Chondrocyte (in vitro differentiated cells): Measurements from ENCODE around the gene TBRG4. TPM values are rescaled to one million over a fixed set of nuclear protein-coding genes. Genes with fewer than 3 reads are reported as not detected.

ENCODE experiments used
- DNase-seq: peaks from one replicate; pipeline ENCODE4 v3.0.0; 2021; ENCODE audit warnings: mixed read lengths, low spot score
- H3K27ac Mint-ChIP-seq: one replicate; pipeline ENCODE4 v1.8.0; 2021; ENCODE audit warnings: mild to moderate bottlenecking, moderate library complexity, mixed read lengths; ENCODE audit not compliant: unreplicated experiment
- H3K27me3 Mint-ChIP-seq: 2 replicates; pipeline ENCODE4 v1.8.0; 2021; ENCODE audit warnings: low read depth, mixed read lengths
- H3K36me3 Mint-ChIP-seq: 2 replicates; pipeline ENCODE4 v1.8.0; 2021; ENCODE audit warnings: low read depth, mixed read lengths
- H3K4me1 Mint-ChIP-seq: 2 replicates; pipeline ENCODE4 v1.8.0; 2021; ENCODE audit warnings: low read depth, mild to moderate bottlenecking, mixed read lengths
- H3K4me3 Mint-ChIP-seq: one replicate; pipeline ENCODE4 v1.8.0; 2021; ENCODE audit warnings: mild to moderate bottlenecking, moderate library complexity, mixed read lengths; ENCODE audit not compliant: unreplicated experiment
- H3K9me3 Mint-ChIP-seq: 2 replicates; pipeline ENCODE4 v1.8.0; 2021; ENCODE audit warnings: low read depth, mixed read lengths
- total RNA-seq: library from RNA; stranded (reverse); gene quantifications from 3 replicates; pipeline ENCODE4 v1.2.1, GENCODE V29; 2021
- TF ChIP-seq, protein P1 (sequence below): fragments of 200-600 bp; sonication (generic); IDR thresholded peaks from 2 replicates; pipeline ENCODE4 v1.5.0; 2021; ENCODE audit warnings: antibody characterized with exemption, mild to moderate bottlenecking, moderate library complexity

The TBRG4 gene
- total RNA-seq, 1 donor from 2014 or later = 39.5 TPM

DNA sequence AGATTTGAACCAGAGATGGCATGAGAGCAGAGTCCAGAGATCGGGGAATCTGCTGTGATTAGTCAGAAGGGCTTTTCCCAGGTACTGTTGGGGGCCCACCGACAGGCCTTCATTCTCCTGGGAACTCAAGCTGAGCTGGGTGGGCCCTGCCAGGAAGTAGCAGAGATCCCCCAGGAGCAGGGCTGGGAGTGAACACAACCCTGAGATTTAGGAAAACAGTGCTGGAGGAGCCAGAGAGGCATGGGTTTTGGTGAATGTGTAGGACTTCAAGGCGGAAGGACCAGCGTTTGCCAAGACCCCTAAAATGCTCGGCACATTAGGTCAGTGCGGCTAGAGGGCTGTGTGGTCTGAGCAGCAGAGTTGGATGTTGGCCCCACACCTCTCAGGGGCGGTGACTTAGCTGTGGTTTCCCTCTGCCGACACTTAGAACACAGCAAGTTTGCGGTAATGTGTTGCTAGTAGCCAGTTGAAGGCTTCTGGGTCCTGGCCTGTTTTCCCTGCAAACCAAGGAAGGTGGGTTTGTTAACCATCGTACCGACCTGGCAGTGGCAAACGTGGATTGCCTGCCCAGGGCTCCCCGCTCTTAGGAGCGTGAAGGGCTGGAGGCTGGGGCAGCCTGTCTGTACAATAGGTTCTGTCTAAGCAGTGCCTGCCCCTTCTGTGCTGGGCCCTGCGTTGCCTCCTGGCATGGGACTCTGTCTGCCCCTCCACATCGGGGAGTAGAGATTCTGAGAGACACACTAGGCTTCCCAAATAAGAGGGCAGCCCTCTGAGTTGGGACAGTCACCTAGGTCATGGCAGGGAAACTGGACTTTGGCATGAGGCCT, 36.8 kb downstream of the TBRG4 start:
- TF ChIP-seq, protein P1, sequence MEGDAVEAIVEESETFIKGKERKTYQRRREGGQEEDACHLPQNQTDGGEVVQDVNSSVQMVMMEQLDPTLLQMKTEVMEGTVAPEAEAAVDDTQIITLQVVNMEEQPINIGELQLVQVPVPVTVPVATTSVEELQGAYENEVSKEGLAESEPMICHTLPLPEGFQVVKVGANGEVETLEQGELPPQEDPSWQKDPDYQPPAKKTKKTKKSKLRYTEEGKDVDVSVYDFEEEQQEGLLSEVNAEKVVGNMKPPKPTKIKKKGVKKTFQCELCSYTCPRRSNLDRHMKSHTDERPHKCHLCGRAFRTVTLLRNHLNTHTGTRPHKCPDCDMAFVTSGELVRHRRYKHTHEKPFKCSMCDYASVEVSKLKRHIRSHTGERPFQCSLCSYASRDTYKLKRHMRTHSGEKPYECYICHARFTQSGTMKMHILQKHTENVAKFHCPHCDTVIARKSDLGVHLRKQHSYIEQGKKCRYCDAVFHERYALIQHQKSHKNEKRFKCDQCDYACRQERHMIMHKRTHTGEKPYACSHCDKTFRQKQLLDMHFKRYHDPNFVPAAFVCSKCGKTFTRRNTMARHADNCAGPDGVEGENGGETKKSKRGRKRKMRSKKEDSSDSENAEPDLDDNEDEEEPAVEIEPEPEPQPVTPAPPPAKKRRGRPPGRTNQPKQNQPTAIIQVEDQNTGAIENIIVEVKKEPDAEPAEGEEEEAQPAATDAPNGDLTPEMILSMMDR = no peak
- Mint-ChIP-seq H3K27ac (peak overlapping the region; percentile 27), H3K36me3 (peaks cover 18% of the 10 kb centered on the region), H3K27me3 (no peaks in the 10 kb centered on the region), H3K4me3 (no peak overlapping the region), H3K9me3 (no peaks in the 10 kb centered on the region), H3K4me1 (peaks cover 13% of the 10 kb centered on the region)
- DNase-seq = no peak

DNA sequence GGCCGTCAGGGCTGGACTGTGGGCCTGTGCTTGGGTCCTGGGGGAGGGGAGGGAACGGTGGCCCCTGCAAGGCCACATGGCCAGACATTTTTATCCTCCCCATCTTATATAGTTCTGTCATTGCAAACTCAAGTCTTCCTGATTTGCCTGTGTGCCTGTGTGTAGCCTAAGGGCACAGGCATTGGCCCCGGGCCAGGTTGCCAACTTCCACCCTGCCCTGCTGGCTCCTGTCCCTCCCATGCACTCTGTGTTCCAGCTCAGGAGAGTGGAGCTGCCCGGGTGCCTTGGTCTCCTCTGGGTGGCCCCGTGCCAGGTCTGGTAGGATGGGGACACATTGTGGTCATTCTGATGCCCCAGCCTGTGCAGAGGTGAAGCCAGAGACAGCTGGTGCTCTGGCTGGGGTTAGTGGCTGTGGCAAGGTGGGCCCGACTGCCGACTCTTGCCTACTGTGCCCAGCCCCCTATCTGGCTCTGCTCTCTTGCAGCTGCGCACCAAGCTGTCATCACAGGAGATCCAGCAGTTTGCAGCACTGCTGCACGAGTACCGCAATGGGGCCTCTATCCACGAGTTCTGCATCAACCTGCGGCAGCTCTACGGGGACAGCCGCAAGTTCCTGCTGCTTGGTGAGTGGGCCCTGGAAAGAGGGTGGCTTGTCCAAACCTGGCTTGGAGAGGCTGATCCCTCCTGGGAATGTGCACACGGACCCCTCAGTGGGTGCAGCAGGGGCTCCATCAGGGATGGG, 37.5 kb downstream of the TBRG4 start:
- H3K27ac Mint-ChIP-seq = peak overlapping the region; percentile 27
- TF ChIP-seq, protein P1 = no peak
- H3K36me3 Mint-ChIP-seq = peaks cover 18% of the 10 kb centered on the region
- H3K4me3 Mint-ChIP-seq = no peak overlapping the region
- no peaks in the 10 kb centered on the region for H3K9me3 Mint-ChIP-seq
- H3K4me1 Mint-ChIP-seq = peaks cover 13% of the 10 kb centered on the region
- H3K27me3 Mint-ChIP-seq = no peaks in the 10 kb centered on the region
- DNase-seq = no peak

DNA sequence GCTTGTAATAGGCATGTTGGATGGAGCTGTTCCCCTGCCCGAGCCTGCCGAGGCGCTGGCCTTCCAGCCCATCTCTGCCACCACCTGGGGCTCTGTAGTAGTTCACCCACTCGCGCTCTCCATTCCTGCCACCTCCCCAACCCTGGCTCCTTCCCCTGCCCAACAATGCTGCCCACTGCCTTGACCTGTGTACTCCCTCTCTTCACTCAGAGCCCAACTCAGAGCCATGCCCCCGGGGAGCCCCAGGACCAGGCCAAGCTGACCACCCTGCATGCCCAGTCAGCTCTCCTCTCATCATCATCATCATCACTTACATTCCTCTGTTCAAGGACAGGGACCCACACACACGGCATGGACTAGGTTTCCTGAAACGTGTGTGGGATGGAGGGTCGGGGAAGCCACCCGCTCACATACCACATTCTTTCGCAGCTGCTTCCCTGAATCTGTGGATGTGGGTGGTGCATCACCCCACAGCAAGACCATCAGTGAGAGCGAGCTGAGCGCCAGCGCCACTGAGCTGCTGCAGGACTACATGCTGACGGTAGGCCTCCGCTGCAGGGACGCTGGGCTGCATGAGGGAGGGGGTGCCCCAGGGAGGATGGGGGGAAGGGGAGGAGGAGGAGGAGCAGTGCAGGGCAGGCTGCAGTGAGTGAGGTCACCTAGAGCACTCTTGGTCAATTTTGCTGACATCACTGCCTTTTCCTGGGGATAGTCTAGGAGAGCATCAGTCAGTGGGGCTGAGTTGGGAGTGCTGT, 38.3 kb downstream of the TBRG4 start:
- TF ChIP-seq, protein P1 = no peak
- H3K36me3 Mint-ChIP-seq = peaks cover 23% of the 10 kb centered on the region
- H3K4me1 Mint-ChIP-seq = peaks cover 13% of the 10 kb centered on the region
- H3K27me3 Mint-ChIP-seq = no peaks in the 10 kb centered on the region
- peak overlapping the region; percentile 72 for H3K27ac Mint-ChIP-seq
- no peak for DNase-seq
- no peak overlapping the region for H3K4me3 Mint-ChIP-seq
- H3K9me3 Mint-ChIP-seq = no peaks in the 10 kb centered on the region

DNA sequence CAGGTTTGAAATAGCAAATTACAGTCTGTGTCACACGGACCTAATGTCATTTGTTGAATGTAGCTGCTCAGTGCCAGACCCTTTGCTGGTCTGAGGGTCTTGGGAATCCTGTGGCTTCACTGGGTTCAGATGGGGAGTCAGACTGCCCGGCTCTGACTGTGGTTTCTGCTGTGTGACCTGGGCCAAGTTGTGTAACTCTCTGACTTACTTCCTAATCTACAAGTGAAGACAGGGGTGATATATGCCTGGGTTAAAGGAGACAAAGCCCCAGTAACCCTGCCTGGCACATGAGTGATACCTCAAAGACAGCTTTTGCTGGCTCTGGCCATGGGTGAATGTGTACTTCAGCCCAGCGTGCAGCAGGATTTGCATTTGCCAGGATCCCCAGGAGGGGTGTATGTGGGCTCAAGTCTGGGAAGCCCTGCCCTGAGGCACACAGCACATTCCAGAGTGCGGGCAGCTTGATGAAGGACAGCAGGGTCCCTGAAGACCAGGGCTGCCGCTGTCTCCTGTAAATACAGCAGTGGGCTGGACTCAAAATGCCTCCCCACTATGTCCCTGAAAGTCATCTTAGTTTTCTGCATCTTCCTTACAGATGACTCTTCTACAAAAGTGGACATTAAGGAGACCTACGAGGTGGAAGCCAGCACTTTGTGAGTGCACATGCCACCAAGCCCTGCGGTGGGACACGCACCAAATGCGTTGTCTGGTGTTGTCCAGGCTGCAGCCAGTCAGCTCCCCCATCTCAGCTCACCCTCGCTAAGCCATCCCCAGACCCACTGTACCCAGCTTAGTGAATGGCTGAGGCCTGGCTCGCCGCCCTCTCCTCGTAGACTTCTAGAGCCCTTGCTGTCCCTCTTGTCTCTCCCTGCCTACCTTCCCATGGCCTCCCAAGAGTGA, 39.1 kb downstream of the TBRG4 start:
- Mint-ChIP-seq H3K27me3 (no peaks in the 10 kb centered on the region), H3K36me3 (peaks cover 25% of the 10 kb centered on the region), H3K27ac (no peak overlapping the region), H3K4me3 (no peak overlapping the region), H3K9me3 (no peaks in the 10 kb centered on the region), H3K4me1 (peaks cover 13% of the 10 kb centered on the region)
- no peak for DNase-seq
- TF ChIP-seq, protein P1 = no peak
